HPDE6-E6E7 (cell line): ENCODE data around the gene CNBP.
A peak's percentile ranks its signal among the peaks of the same experiment; 100 is the strongest.

Experiments used
- DNase-seq: peaks from one replicate; pipeline ENCODE4 v3.0.0; 2011; ENCODE audit warnings: missing footprints; ENCODE audit errors: extremely low spot score

Gene CNBP

GRCh38 chr3:129131465-129132088, 52.1 kb downstream of the CNBP start:
- DNase-seq = no peak

- no peak for DNase-seq
Measured at GRCh38 chr3:129130291-129130813, 53.3 kb downstream of the CNBP start.

- no peak for DNase-seq
Measured at GRCh38 chr3:129128357-129129155, 55.1 kb downstream of the CNBP start.

GRCh38 chr3:129126726-129127280, 56.9 kb downstream of the CNBP start:
- DNase-seq = no peak

GRCh38 chr3:129123314-129124060, 60.2 kb downstream of the CNBP start:
- DNase-seq = peak; percentile 55

GRCh38 chr3:129122412-129123011, 61.2 kb downstream of the CNBP start:
- no peak for DNase-seq

- DNase-seq = peak; percentile 91
Measured at GRCh38 chr3:129121792-129122411, 61.8 kb downstream of the CNBP start, which contains the start of gene RAB43. RAB43 (minus strand) TSS chr3:129121804; CDS start chr3:129121489, 315 bp downstream.

GRCh38 chr3:129121016-129121791, 62.5 kb downstream of the CNBP start:
- no peak for DNase-seq

- DNase-seq = peak; percentile 92
Measured at GRCh38 chr3:129120254-129121004, 63.3 kb downstream of the CNBP start.

- DNase-seq = no peak
Measured at GRCh38 chr3:129119365-129120100, 64.2 kb downstream of the CNBP start.

GRCh38 chr3:129118745-129119144, 65.0 kb downstream of the CNBP start:
- no peak for DNase-seq
